ENCODE results near the gene GABRB1.

DNA sequence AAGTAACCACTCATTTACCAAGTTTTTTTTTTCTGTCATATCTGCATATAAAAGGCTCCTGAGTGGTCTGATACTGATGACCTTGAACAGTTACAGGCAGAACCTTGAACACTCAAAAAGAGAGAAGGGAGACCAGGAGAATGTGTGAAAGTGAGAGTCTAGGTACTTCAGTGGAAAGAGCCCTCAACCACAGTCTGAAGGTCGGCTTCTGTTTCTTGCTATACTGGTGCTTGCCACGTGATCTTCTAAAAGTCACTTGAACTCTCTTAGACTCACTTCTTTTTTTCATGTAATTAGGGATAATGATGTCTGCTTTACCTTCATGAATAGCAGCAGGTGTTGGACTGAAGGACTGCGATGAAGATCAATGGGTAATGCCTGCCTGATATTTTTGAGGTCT, 22.8 kb downstream of the GABRB1 start:
- TF ChIP-seq CTCF (IDR thresholded peaks at IDR 0.05) (no peak), POLR2A (IDR thresholded peaks at IDR 0.05; ENCODE audit: low read depth) (no peak)
